Prostate gland (tissue), 2 donors: ENCODE data around the gene PSMB11. TPM values are rescaled to one million over a fixed set of nuclear protein-coding genes. Genes with fewer than 3 reads are reported as not detected.

Experiments used
- DNase-seq: peaks from one replicate; pipeline ENCODE4 v3.0.0-alpha.2; 2019; ENCODE audit warnings: low spot score
- H3K27ac ChIP-seq, 2 donors: fragments of 200-600 bp; sonication (generic); 2 replicates each; pipeline ENCODE4 v1.5.1; 2017 to 2019
- H3K27me3 ChIP-seq: fragments of 200-600 bp; sonication (generic); replicated peaks from 2 replicates; pipeline ENCODE4 v1.5.1; 2019; ENCODE audit not compliant: insufficient read depth
- H3K36me3 ChIP-seq, 2 donors: fragments of 200-600 bp; sonication (generic); 1 replicate in 1 of 2; 2 replicates in 1 of 2; pipeline versions ENCODE4 v1.5.1 to v1.8.1; 2017 to 2019
- H3K4me1 ChIP-seq: fragments of 200-600 bp; sonication (generic); replicated peaks from 2 replicates; pipeline ENCODE4 v1.5.1; 2019
- H3K4me3 ChIP-seq, 2 donors: fragments of 200-600 bp; sonication (generic); 2 replicates each; pipeline ENCODE4 v1.5.1; 2017 to 2019
- H3K9me3 ChIP-seq: fragments of 200-600 bp; sonication (generic); 2 replicates; pipeline ENCODE4 v1.5.1; 2017
- CTCF ChIP-seq, 4 experiments: fragments of 200-600 bp in 2 of 4; fragments of 450-650 bp in 2 of 4; sonication (generic) in 2 of 4; IDR thresholded peaks; 1 replicate in 3 of 4; 2 replicates in 1 of 4; pipeline ENCODE4 v1.5.1; 2016 to 2019; ENCODE audit warnings: antibody characterized with exemption in 4 of 4, mild to moderate bottlenecking in 2 of 4, moderate library complexity in 2 of 4
- POLR2A ChIP-seq: fragments of 450-650 bp; IDR thresholded peaks from one replicate; pipeline ENCODE4 v1.6.1; 2016; ENCODE audit warnings: antibody characterized with exemption, mild to moderate bottlenecking
- POLR2AphosphoS5 ChIP-seq: sonication (generic); formaldehyde crosslinking; IDR thresholded peaks from one replicate; pipeline ENCODE4 v1.6.1; 2017; ENCODE audit warnings: antibody characterized with exemption
- WGBS: methylation state at CpG from one replicate; pipeline ENCODE4 v1.1.5; 2018; 5-methylcytosine and 5-hydroxymethylcytosine counted together
- intact Hi-C: fragments of 100-400 bp; cut with DNase I; formaldehyde crosslinking; loops from one replicate; pipeline ENCODE4 v1.14.2; 2022
- total RNA-seq, 2 donors: library from RNA; depleted of rRNA; stranded (reverse); fragments of >200 nt; gene quantifications; one replicate each; pipeline ENCODE4 v1.1.0, GENCODE V29; 2016

PSMB11 gene
- total RNA-seq, 2 donors from 2014 or later, result not detected

GRCh38 chr14:23055621-23056144 is 13.7 kb downstream of the PSMB11 start:
- no peak overlapping the region for H3K27ac ChIP-seq
- no peaks in the 10 kb centered on the region for H3K9me3 ChIP-seq
- DNase-seq, result no peak
- WGBS, result 93% methylated on average over 6 of the region's 6 CpGs
- TF ChIP-seq POLR2A, result no peak
- TF ChIP-seq CTCF (IDR thresholded peaks at IDR 0.05), result no peak
- no peak for TF ChIP-seq POLR2AphosphoS5
- H3K4me3 ChIP-seq, result no peak overlapping the region
- H3K4me1 ChIP-seq, result no peaks in the 10 kb centered on the region
- no peaks in the 10 kb centered on the region for H3K27me3 ChIP-seq
- H3K36me3 ChIP-seq, result peaks cover 0 to 5% of the 10 kb centered on the region in 2 donors
- intact Hi-C loops, result loop anchor here (2.0 kb wide), 1 partner anchor 69 kb away; no protein-coding TSS in a partner anchor

DNA sequence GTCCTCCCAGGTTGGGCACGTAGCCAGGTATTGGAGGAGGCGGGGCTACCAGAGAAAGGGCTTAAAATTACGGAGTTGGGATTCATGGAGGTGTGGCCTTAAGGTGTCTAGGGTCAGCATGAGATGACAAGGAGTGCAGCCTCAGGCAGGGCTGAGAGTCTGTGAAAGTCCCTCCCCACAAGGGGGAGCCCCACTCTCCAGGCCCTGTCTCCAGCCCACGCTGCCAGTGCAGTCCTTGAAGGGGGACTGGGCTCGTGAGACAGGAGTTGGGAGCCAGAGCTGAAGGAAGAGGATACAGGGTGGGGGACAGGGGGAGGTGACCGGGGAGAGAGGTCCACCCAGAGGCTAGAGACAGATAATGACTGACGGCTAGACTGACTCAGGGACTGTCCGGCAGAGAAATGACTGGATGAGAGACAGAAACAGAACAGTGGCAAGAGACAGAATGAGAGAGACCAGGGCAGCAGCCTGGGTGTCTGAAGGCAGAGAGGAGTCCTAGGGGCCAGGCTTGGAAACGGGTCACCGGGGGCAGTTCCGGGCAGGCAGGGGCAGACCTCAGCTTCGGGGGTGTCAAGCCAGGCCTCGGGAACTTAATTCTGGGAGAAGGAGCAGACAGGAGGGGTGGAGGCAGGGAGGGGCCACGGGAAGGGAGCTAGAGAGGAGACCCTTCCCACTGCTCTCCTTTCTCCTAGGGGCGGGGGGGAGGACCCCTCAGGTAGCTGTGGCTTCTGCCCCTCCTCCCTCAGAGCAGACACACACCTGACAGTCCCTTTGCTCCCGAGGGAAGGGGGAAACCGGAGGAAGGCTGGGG is 14.3 kb downstream of the PSMB11 start:
- DNase-seq, result peak; percentile 44
- 7% methylated on average over 17 of the region's 17 CpGs for WGBS

GRCh38 chr14:23056956-23057756 is 15.1 kb downstream of the PSMB11 start, which contains the start of gene CDH24:
CDH24 (minus strand) TSS chr14:23057520; CDS start chr14:23055733, 1,787 bp downstream.
- peaks cover under 1 to 12% of the 10 kb centered on the region in 2 donors for H3K36me3 ChIP-seq
- peak; percentile 70 for DNase-seq
- TF ChIP-seq POLR2AphosphoS5 (no peak), CTCF (IDR thresholded peaks at IDR 0.05) (no peak), POLR2A (peak; percentile 66)
- no peaks in the 10 kb centered on the region for H3K9me3 ChIP-seq
- no peaks in the 10 kb centered on the region for H3K4me1 ChIP-seq
- WGBS, result 2% methylated on average over 47 of the region's 73 CpGs
- H3K27ac ChIP-seq, result peak within 1 kb of the TSS; percentile 82 to 83
- H3K4me3 ChIP-seq, result peak within 1 kb of the TSS; percentile 63 to 73
- intact Hi-C loops, result loop anchor here (2.0 kb wide), 1 partner anchor 70 kb away; no protein-coding TSS in a partner anchor
- no peaks in the 10 kb centered on the region for H3K27me3 ChIP-seq

More for the DNA sequence above, 14.3 kb downstream of the PSMB11 start:
- Histone ChIP-seq H3K27ac (no peak overlapping the region), H3K4me1 (no peaks in the 10 kb centered on the region), H3K9me3 (no peaks in the 10 kb centered on the region), H3K27me3 (no peaks in the 10 kb centered on the region), H3K4me3 (peak overlapping the region in 1 of 2 donors; percentile 63), H3K36me3 (peaks cover 0 to 11% of the 10 kb centered on the region in 2 donors)
- intact Hi-C loops, result loop anchor here (2.0 kb wide), 1 partner anchor 70 kb away; no protein-coding TSS in a partner anchor
- TF ChIP-seq POLR2A (no peak), POLR2AphosphoS5 (no peak), CTCF (IDR thresholded peaks at IDR 0.05) (peak in 3 of 4 experiments; percentile 32 to 70 (median 57))

DNA sequence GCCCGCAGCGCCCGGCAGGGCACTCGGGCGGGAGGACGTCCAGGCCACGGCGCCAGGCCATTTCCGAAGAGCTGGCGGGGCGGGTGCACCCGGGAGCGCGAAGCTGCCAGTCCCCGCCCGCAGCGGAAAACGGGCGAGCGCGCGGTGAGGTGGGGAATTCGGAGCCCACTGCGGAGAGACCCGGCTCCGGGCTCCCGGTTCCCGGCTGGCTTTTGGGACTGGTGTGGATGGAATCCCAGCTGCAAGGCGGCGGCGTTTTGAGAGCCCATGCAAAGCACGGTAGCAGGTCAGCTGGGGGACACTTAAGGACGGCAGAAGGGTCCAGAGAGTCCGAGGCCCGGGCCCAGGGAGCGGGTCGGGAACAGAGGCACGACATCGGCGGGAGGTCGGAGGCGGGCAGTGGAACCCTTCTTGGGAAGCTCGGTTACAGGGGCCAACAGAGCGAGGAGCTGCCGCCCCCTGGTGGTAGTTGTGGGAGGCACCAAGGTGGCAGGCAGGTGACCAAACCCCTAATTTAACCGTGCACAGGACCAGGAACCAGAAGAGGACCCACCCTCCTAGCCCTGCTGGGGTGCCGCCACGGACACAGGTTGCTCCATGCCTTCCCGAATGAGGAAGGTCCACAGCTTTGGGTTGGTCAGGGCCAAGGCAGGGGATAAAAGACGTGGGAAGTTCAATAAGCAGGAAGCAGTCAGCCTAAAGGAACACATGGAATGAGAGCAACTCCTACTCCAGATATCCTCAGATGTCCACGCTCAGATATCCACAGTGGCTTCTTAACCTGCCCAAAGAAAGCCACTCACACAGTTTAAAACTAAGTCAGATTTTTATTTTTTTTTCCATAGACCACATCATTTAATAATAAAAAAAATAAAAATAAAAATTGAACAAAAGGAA is 16.0 kb downstream of the PSMB11 start:
- H3K27ac ChIP-seq, result peak overlapping the region; percentile 82 to 83
- WGBS, result 3% methylated on average over 30 of the region's 51 CpGs
- no peaks in the 10 kb centered on the region for H3K27me3 ChIP-seq
- TF ChIP-seq CTCF (IDR thresholded peaks at IDR 0.05) (peak; percentile 92 to 95 (median 94)), POLR2A (no peak), POLR2AphosphoS5 (peak; percentile 51)
- DNase-seq, result peak; percentile 85
- H3K4me1 ChIP-seq, result no peaks in the 10 kb centered on the region
- peaks cover 9 to 18% of the 10 kb centered on the region in 2 donors for H3K36me3 ChIP-seq
- intact Hi-C loops, result loop anchor here (2.0 kb wide), 1 partner anchor 71 kb away; no protein-coding TSS in a partner anchor
- peak overlapping the region; percentile 63 to 73 for H3K4me3 ChIP-seq
- H3K9me3 ChIP-seq, result no peaks in the 10 kb centered on the region
